Pancreas (tissue), 10 donors: ENCODE results near the gene CAMK1G. TPM values are rescaled to one million over a fixed set of nuclear protein-coding genes. Genes with fewer than 3 reads are reported as not detected.

Experiments
- ATAC-seq, 4 donors: fragments of 200-7000 bp; cut with Tn5 transposase; one replicate each; pipeline versions ENCODE4 v1.8.0 to v1.9.1; 2020; ENCODE audit warnings: mild to moderate bottlenecking in 4 of 4, moderate library complexity in 4 of 4
- DNase-seq, 6 donors: peaks; one replicate each; pipeline ENCODE4 v3.0.0-alpha.2; 2020
- FAIRE-seq: peaks from 2 replicates; lab custom pipeline; 2012; peaks lifted over from hg19 to GRCh38; lab: Jason Lieb, UNC
- H3K27ac ChIP-seq, 4 donors: fragments of 200-600 bp; sonication (generic); 1 replicate in 3 of 4; 2 replicates in 1 of 4; pipeline versions ENCODE4 v1.5.0 to v1.8.0; 2020
- H3K27me3 ChIP-seq, 4 donors: fragments of 200-600 bp; one replicate each; pipeline ENCODE4 v1.8.0; 2021
- H3K36me3 ChIP-seq, 3 donors: fragments of 200-600 bp; sonication (generic) in 1 of 3; one replicate each; pipeline versions ENCODE4 v1.5.0 to v1.8.0; 2020 to 2021
- H3K4me1 ChIP-seq, 3 donors: fragments of 200-600 bp; one replicate each; pipeline ENCODE4 v1.8.0; 2021
- H3K4me3 ChIP-seq, 4 donors: fragments of 200-600 bp; sonication (generic) in 2 of 4; one replicate each; pipeline versions ENCODE4 v1.5.0 to v1.8.0; 2020 to 2021
- H3K9me3 ChIP-seq, 4 donors: fragments of 200-600 bp; one replicate each; pipeline ENCODE4 v1.8.0; 2021
- WGBS, 2 donors: extraction: QIAGEN DNeasy Blood & Tissue Kit; methylation state at CpG; one replicate each; pipeline ENCODE4 v1.1.7; 2013; 5-methylcytosine and 5-hydroxymethylcytosine counted together
- intact Hi-C, 3 donors: fragments of 100-400 bp; cut with DNase I; formaldehyde crosslinking; loops; one replicate each; pipeline versions ENCODE4 v1.11.1 to v1.14.2; 2022
- polyA plus RNA-seq, 2 donors: library from polyadenylated mRNA; stranded (reverse); fragments of 200-250 nt; gene quantifications; one replicate each; pipeline ENCODE4 v1.2.3, GENCODE V29; 2013
- total RNA-seq, 6 donors: library from RNA; stranded (reverse); fragmentation: NEBNext Ultra II Directional in 4 of 6; extraction: Animal tissue kit (Norgen Biotek cat#: 25700) in 4 of 6; gene quantifications; one replicate each; pipeline versions ENCODE4 v1.2.1 to v1.2.4, GENCODE V29; 2021 to 2023
- TF ChIP-seq, protein P1 (sequence below), 4 donors: fragments of 200-600 bp; sonication (generic) in 3 of 4; IDR thresholded peaks; one replicate each; pipeline versions ENCODE4 v1.5.0 to v1.8.0; 2021; ENCODE audit warnings: antibody characterized with exemption in 4 of 4
- donor health status: healthy with polysubstance abuse.
- donor health status: DM: no; HTN: no; CAD: no; lungs with moderate emphysema.
- donor health status: DM: no; HTN: no; CAD: no.
- donor health status: control.
- donor health status: control.
- donor health status: Bipolar disorder and iron deficiency.
- donor health status: DM: yes; HTN: yes; CAD: no.
- donor health status: DM: no; HTN: no; CAD: no.
- donor health status: DM: no; HTN: no; CAD: no.
- donor health status: DM: yes; HTN: yes; CAD: no.

The CAMK1G gene
- total and polyA plus RNA-seq, 8 donors, result 0.06 to 1.2 (median 0.21) TPM; not detected in 2

DNA sequence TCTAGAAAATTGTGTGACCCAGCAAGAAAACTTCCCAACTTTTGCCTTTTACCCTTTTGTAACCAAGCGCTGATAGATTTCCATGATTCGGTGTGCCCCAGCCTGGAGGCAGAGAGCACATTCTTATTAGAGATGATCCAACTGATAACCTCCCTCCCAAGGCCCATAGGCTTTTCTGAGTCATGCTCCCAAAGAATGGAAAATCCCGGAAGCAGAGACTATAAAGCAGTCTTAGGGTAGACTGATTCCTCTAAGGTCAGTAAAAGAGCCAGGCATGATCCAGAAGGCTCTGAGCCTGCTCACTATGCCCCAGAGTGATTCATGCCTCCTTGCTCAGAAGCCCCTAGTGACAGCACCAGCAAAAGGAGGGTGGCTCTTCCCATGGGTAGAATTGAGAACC, 4.3 kb downstream of the CAMK1G start:
- no peak for DNase-seq
- peaks cover 0 to 10% (median 4%) of the 10 kb centered on the region in 4 donors for H3K27me3 ChIP-seq
- H3K27ac ChIP-seq, result no peak overlapping the region
- WGBS, 2 donors, result 79 to 84% methylated on average over 3 of the region's 3 CpGs
- no peak for ATAC-seq
- TF ChIP-seq, protein P1, sequence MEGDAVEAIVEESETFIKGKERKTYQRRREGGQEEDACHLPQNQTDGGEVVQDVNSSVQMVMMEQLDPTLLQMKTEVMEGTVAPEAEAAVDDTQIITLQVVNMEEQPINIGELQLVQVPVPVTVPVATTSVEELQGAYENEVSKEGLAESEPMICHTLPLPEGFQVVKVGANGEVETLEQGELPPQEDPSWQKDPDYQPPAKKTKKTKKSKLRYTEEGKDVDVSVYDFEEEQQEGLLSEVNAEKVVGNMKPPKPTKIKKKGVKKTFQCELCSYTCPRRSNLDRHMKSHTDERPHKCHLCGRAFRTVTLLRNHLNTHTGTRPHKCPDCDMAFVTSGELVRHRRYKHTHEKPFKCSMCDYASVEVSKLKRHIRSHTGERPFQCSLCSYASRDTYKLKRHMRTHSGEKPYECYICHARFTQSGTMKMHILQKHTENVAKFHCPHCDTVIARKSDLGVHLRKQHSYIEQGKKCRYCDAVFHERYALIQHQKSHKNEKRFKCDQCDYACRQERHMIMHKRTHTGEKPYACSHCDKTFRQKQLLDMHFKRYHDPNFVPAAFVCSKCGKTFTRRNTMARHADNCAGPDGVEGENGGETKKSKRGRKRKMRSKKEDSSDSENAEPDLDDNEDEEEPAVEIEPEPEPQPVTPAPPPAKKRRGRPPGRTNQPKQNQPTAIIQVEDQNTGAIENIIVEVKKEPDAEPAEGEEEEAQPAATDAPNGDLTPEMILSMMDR (IDR thresholded peaks at IDR 0.05), result no peak
- no peak overlapping the region for H3K4me3 ChIP-seq
- H3K36me3 ChIP-seq, result no peaks in the 10 kb centered on the region
- intact Hi-C loops, result loop anchor here in 1 of 3 donors (5.0 kb wide), 1 partner anchor 100 kb away; no protein-coding TSS in a partner anchor
- no peak for FAIRE-seq
- H3K9me3 ChIP-seq, result no peaks in the 10 kb centered on the region
- H3K4me1 ChIP-seq, result no peaks in the 10 kb centered on the region

DNA sequence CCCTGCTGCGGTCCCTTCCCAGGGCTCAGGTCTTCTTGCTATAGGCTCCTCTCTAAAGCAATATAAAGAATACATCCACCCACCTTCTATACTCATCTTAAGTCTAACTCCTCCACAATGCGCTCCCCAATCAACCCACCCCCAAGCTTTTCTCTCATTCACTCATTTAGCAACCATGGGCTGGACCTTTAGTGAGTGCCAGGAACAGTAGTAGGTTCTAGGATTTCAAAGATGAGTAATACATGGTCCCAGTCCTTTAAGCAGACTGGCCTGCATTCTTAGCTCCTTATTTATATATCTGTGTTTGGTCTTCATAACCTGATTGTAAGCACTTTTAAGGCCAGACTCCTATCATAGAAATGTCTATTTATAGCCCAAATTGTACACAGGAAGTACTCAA, 5.9 kb downstream of the CAMK1G start:
- TF ChIP-seq, protein P1 (IDR thresholded peaks at IDR 0.05), result no peak
- Histone ChIP-seq H3K27me3 (peaks cover 0 to 3% (median 0%) of the 10 kb centered on the region in 4 donors), H3K36me3 (no peaks in the 10 kb centered on the region), H3K9me3 (no peaks in the 10 kb centered on the region), H3K27ac (no peak overlapping the region), H3K4me1 (no peaks in the 10 kb centered on the region), H3K4me3 (no peak overlapping the region)
- 95 to 97% methylated on average over 2 of the region's 2 CpGs for WGBS, 2 donors
- ATAC-seq (no peak), FAIRE-seq (no peak), DNase-seq (no peak)
- intact Hi-C loops, result loop anchor here in 1 of 3 donors (5.0 kb wide), 1 partner anchor 98 kb away; no protein-coding TSS in a partner anchor

DNA sequence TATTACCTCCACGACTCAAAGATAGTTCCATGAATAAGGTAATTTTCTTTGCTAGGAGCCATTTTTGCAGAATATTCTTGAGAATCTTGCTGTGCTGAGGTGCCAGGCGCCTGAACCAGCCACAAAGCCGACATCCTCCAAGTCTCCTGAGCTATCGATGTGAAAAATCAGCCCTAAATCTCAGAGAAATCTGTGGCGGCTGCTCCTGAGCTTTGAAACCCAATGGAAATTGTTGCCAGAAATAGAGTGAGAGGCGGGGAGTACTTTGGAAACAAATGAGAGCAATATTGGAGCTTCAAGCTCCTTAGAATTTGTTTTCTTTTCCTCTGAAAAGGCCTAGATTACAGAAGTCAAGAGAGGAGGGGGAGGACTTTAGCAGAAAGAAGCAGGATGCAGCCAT, 6.3 kb downstream of the CAMK1G start:
- ATAC-seq, result no peak
- TF ChIP-seq, protein P1 (IDR thresholded peaks at IDR 0.05), result no peak
- intact Hi-C loops, result loop anchor here in 1 of 3 donors (5.0 kb wide), 1 partner anchor 97 kb away; no protein-coding TSS in a partner anchor

GRCh38 chr1:209590405-209590804, 6.9 kb downstream of the CAMK1G start:
- Histone ChIP-seq H3K4me1 (no peaks in the 10 kb centered on the region), H3K36me3 (no peaks in the 10 kb centered on the region), H3K4me3 (no peak overlapping the region), H3K27ac (no peak overlapping the region), H3K9me3 (no peaks in the 10 kb centered on the region), H3K27me3 (no peaks in the 10 kb centered on the region)
- WGBS, 2 donors, result 60 to 68% methylated on average over 6 of the region's 6 CpGs
- peak in 2 of 4 donors; percentile 37 to 56 for ATAC-seq
- DNase-seq, result no peak
- intact Hi-C loops, result no loop called here
- no peak for FAIRE-seq
- TF ChIP-seq, protein P1 (IDR thresholded peaks at IDR 0.05), result peak in 1 of 4 donors; percentile 10

More for the DNA sequence above, 6.3 kb downstream of the CAMK1G start:
- Histone ChIP-seq H3K27ac (no peak overlapping the region), H3K36me3 (no peaks in the 10 kb centered on the region), H3K9me3 (no peaks in the 10 kb centered on the region), H3K4me3 (no peak overlapping the region), H3K4me1 (no peaks in the 10 kb centered on the region), H3K27me3 (no peaks in the 10 kb centered on the region)
- DNase-seq (no peak), FAIRE-seq (no peak)
- 81 to 84% methylated on average over 6 of the region's 6 CpGs for WGBS, 2 donors

DNA sequence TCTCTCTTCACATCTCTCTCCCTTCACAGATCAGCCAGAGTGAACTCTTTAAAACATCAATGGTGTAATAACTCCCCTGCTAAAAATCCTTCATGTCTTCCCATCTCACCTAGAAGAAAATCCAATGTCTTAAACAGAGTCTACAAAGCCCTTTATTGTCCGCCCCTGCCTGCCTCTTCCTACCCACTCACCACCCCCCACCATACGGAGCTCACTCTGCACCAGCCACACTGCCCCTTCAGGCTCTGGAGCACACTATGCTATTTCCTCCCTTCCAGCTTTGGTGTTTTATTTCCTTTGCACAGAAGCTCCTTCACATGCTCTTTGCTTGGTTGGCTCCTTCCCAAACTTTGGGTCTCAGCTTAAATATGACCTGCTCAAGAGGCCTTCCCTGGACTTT, 10.2 kb downstream of the CAMK1G start:
- Histone ChIP-seq H3K27me3 (no peaks in the 10 kb centered on the region), H3K27ac (no peak overlapping the region), H3K4me3 (no peak overlapping the region), H3K36me3 (no peaks in the 10 kb centered on the region), H3K9me3 (no peaks in the 10 kb centered on the region), H3K4me1 (no peaks in the 10 kb centered on the region)
- TF ChIP-seq, protein P1 (IDR thresholded peaks at IDR 0.05), result no peak
- no peak for FAIRE-seq
- ATAC-seq, result no peak
- 77 to 80% methylated on average over 2 of the region's 2 CpGs for WGBS, 2 donors
- no peak for DNase-seq
- intact Hi-C loops, result no loop called here
